Calu3 (cell line): ENCODE data around the gene KCNIP3. TPM values are rescaled to one million over a fixed set of nuclear protein-coding genes. Genes with fewer than 3 reads are reported as not detected.

Source experiments
- BruUV-seq: library from RNA; stranded (reverse); fragments of 400-500 nt; replicated peaks from 2 replicates; lab custom pipeline; 2021; lab: Mats Ljungman, UMichigan
- CTCF ChIA-PET: fragments of 300-600 bp; sonication (Branson Sonifier 250); formaldehyde crosslinking; loops from one replicate; lab custom pipeline; 2022; ENCODE audit warnings: antibody characterized with exemption; lab: Charles Lee
- DNase-seq: peaks from one replicate; pipeline ENCODE4 v3.0.0; 2022
- H3K27ac Mint-ChIP-seq: one replicate; pipeline ENCODE4 v1.8.0; 2022; ENCODE audit warnings: mixed read lengths; ENCODE audit not compliant: unreplicated experiment
- H3K27me3 Mint-ChIP-seq: one replicate; pipeline ENCODE4 v1.8.0; 2022; ENCODE audit warnings: mixed read lengths; ENCODE audit not compliant: unreplicated experiment
- H3K36me3 Mint-ChIP-seq: one replicate; pipeline ENCODE4 v1.8.0; 2022; ENCODE audit warnings: mild to moderate bottlenecking, moderate library complexity, mixed read lengths; ENCODE audit not compliant: insufficient read depth, unreplicated experiment
- H3K4me1 Mint-ChIP-seq: one replicate; pipeline ENCODE4 v1.8.0; 2022; ENCODE audit warnings: mild to moderate bottlenecking, low read depth, mixed read lengths; ENCODE audit not compliant: unreplicated experiment
- H3K4me3 Mint-ChIP-seq: one replicate; pipeline ENCODE4 v1.8.0; 2022; ENCODE audit warnings: mild to moderate bottlenecking, low read depth, moderate library complexity, mixed read lengths; ENCODE audit not compliant: unreplicated experiment
- H3K9me3 Mint-ChIP-seq: one replicate; pipeline ENCODE4 v1.8.0; 2022; ENCODE audit warnings: low read depth, mixed read lengths; ENCODE audit not compliant: unreplicated experiment
- CTCF ChIP-seq: fragments of 200-600 bp; IDR thresholded peaks from one replicate; pipeline ENCODE4 v1.8.0; 2022; ENCODE audit warnings: antibody characterized with exemption; ENCODE audit not compliant: unreplicated experiment
- intact Hi-C: fragments of 100-400 bp; cut with micrococcal nuclease; formaldehyde crosslinking; loops from one replicate; pipeline ENCODE4 v1.10.0; 2022; ENCODE audit not compliant: unreplicated experiment
- total RNA-seq: library from RNA; stranded (reverse); gene quantifications from 2 replicates; pipeline ENCODE4 v1.2.3, GENCODE V29; 2022

KCNIP3 gene
- total RNA-seq, 1 experiment from 2014 or later, result 1.1 TPM

DNA sequence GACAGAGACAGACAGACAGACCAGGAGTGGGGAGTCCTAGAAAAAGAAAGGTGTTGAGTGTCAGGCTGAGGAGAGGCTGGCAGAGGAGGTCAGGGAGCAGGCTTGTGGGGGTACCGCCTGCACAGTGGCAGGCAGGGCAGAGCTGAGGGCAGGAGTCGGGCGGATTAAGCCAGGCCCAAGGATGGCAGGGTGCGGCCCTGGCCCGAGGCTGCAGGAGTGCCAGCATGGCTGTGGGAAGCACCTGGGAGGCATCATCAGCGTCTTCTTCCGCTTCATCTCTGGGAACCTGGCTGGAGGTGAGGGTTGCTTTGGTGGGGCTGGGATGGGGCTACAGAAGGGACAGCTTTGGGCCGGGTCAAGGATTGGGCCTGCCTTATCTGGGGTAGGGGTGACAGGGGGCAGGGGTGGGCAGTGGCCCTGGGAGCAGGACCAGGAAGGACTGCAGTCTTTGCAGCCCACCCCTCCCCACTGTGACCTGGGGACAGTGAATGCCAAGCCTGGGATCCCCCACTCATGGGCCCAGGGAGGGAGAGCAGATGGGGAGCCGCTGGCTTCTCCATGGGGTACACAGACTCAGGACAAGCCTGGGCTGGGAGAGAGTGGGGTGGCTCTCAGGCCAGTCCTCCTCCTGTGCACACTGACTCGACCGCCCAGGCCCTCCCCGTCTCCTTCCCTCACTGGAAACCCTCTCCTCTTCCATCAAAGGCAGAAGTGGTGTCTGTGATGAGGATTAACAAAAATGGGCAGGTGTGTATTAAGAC, 20.7 kb downstream of the KCNIP3 start:
- CTCF ChIA-PET, result interaction anchor here (1.9 kb wide), 1 partner anchor 86 kb away, joined by 6 read pairs; no protein-coding TSS in a partner anchor
- BruUV-seq, result no TSS peak
- DNase-seq, result no peak

GRCh38 chr2:95318431-95319220, 21.5 kb downstream of the KCNIP3 start:
- intact Hi-C loops, result loop anchor here (5.0 kb wide), 1 partner anchor 46 kb away; the partner anchor contains the start of gene PROM2
- Mint-ChIP-seq H3K27me3 (peaks cover 41% of the 10 kb centered on the region), H3K9me3 (no peaks in the 10 kb centered on the region), H3K4me1 (peaks cover 7% of the 10 kb centered on the region), H3K27ac (no peak overlapping the region), H3K36me3 (no peaks in the 10 kb centered on the region), H3K4me3 (no peak overlapping the region)
- no peak for DNase-seq
- CTCF ChIA-PET, result no interaction called here
- BruUV-seq, result no TSS peak
- TF ChIP-seq CTCF, result no peak

More for the DNA sequence above, 20.7 kb downstream of the KCNIP3 start:
- TF ChIP-seq CTCF, result no peak
- intact Hi-C loops, result loop anchor here (5.0 kb wide), 1 partner anchor 46 kb away; the partner anchor contains the start of gene PROM2
- Mint-ChIP-seq H3K4me1 (peaks cover 15% of the 10 kb centered on the region), H3K27me3 (peaks cover 41% of the 10 kb centered on the region), H3K9me3 (no peaks in the 10 kb centered on the region), H3K36me3 (no peaks in the 10 kb centered on the region), H3K27ac (no peak overlapping the region), H3K4me3 (no peak overlapping the region)

DNA sequence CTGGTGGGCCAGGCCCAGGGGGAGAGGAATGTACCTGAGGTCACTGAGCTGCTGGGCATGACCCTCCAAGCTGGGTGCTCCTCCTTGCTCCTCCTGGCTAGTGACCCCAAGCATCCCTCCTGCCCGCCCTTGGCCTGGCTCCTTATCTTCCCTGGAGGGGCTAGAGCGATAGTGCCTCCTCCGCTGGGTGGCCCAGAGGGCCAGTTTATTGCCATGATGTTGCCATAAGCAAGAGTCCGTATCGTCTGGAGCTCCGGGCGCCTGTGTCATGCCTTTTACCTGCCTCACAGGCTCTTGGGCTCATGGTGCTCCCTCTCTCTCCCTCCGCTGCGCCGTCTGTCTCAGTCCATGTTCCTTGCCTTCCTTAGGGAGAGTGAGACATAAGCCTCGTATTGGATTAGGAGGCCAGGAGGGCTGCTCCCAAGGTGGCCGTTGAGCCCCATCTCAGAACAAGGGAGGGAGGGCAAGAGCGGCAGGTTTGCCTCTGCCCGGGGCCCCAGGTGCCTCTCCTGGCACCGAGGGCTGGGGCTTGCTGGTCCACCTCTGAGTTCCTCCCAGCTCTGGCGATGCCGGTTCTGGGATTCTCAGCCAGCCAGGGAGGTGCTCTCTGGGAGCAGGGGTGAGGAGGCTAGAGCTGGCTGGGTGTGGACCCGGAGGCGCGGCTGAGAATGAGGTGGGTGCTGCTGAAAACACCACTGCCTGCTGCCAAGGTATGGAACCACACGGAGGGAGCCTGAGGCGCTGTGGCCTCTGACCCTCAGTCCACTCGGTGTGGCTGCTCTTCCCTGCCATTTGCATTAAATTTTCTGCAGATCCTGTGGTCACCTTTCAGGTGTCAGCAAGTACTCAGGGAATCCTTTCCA, 22.6 kb downstream of the KCNIP3 start:
- Mint-ChIP-seq H3K27ac (no peak overlapping the region), H3K36me3 (no peaks in the 10 kb centered on the region), H3K4me1 (no peaks in the 10 kb centered on the region), H3K4me3 (no peak overlapping the region), H3K9me3 (no peaks in the 10 kb centered on the region), H3K27me3 (peaks cover 41% of the 10 kb centered on the region)
- intact Hi-C loops, result loop anchor here (5.0 kb wide), 1 partner anchor 47 kb away; the partner anchor contains the start of gene PROM2
- no TSS peak for BruUV-seq
- no peak for DNase-seq
- CTCF ChIA-PET, result no interaction called here
- TF ChIP-seq CTCF, result no peak

DNA sequence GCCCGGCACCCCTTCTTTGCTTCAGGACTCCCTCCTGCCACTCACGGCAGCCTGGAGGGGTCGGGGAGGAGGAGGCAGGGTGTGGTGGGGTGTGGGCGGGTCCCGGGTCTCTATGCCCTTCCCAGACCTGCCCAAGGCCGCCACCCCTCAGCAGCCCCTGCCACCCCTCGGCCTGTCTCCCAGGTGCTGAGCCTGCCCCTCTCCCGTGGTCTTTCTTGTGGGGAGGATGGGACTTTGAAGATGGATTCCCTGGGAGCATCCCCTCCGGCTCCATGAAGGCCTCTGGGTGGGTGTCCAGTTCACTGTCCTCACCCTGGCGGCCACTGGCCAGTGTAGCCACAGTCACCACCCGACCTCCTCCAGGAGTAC, 23.2 kb downstream of the KCNIP3 start:
- no peak for DNase-seq
- TF ChIP-seq CTCF, result no peak
- CTCF ChIA-PET, result no interaction called here
- H3K27ac Mint-ChIP-seq, result no peak overlapping the region
- H3K27me3 Mint-ChIP-seq, result peaks cover 41% of the 10 kb centered on the region
- no peaks in the 10 kb centered on the region for H3K9me3 Mint-ChIP-seq
- H3K4me1 Mint-ChIP-seq, result no peaks in the 10 kb centered on the region
- no peak overlapping the region for H3K4me3 Mint-ChIP-seq
- intact Hi-C loops, result no loop called here
- no peaks in the 10 kb centered on the region for H3K36me3 Mint-ChIP-seq
- no TSS peak for BruUV-seq
